Measurements from ENCODE around the gene FLOT1. TPM values are rescaled to one million over a fixed set of nuclear protein-coding genes. Genes with fewer than 3 reads are reported as not detected.

The FLOT1 gene
- total and polyA plus RNA-seq, 5 donors from 2014 or later, result 25.3 to 63.2 (median 39.8) TPM

- Mint-ChIP-seq H3K27ac (peak overlapping the region in 1 of 3 donors; percentile 3), H3K4me1 (peaks cover 19 to 53% (median 39%) of the 10 kb centered on the region in 4 donors), H3K27me3 (no peaks in the 10 kb centered on the region), H3K36me3 (no peaks in the 10 kb centered on the region), H3K9me3 (no peaks in the 10 kb centered on the region), H3K4me3 (no peak overlapping the region)
- Histone ChIP-seq H3K4me3 (ENCODE audit: low read depth, low read length) (no peak overlapping the region), H3K4me1 (ENCODE audit: control insufficient read depth, insufficient read depth, low read length, poor library complexity, severe bottlenecking) (peaks cover 24% of the 10 kb centered on the region), H3K9me3 (ENCODE audit: control insufficient read depth in 2 of 2, low read length in 2 of 2) (no peaks in the 10 kb centered on the region), H3K36me3 (ENCODE audit: control insufficient read depth, insufficient read depth, low read length) (no peaks in the 10 kb centered on the region), H3K27ac (ENCODE audit: insufficient read depth, low read length, poor library complexity, severe bottlenecking) (no peak overlapping the region), H3K27me3 (ENCODE audit: control insufficient read depth, insufficient read depth, low read length) (no peaks in the 10 kb centered on the region)
- ATAC-seq (ENCODE audit: low read depth in 2 of 2) (no peak), DNase-seq (no peak)
Measured at GRCh38 chr6:30770592-30770991, 28.1 kb upstream of the FLOT1 start.

- peaks cover 24% of the 10 kb centered on the region for H3K4me1 ChIP-seq (ENCODE audit: control insufficient read depth, insufficient read depth, low read length, poor library complexity, severe bottlenecking)
- no peaks in the 10 kb centered on the region for H3K36me3 ChIP-seq (ENCODE audit: control insufficient read depth, insufficient read depth, low read length)
- Mint-ChIP-seq H3K4me3 (peak overlapping the region; percentile 16 to 84 (median 74)), H3K9me3 (no peaks in the 10 kb centered on the region), H3K27me3 (no peaks in the 10 kb centered on the region), H3K4me1 (peaks cover 19 to 56% (median 39%) of the 10 kb centered on the region in 4 donors), H3K36me3 (no peaks in the 10 kb centered on the region), H3K27ac (peak overlapping the region; percentile 54 to 88 (median 74))
- H3K9me3 ChIP-seq (ENCODE audit: control insufficient read depth in 2 of 2, low read length in 2 of 2), result no peaks in the 10 kb centered on the region
- no peak overlapping the region for H3K4me3 ChIP-seq (ENCODE audit: low read depth, low read length)
- H3K27me3 ChIP-seq (ENCODE audit: control insufficient read depth, insufficient read depth, low read length), result no peaks in the 10 kb centered on the region
- H3K27ac ChIP-seq (ENCODE audit: insufficient read depth, low read length, poor library complexity, severe bottlenecking), result no peak overlapping the region
- DNase-seq (no peak), ATAC-seq (ENCODE audit: low read depth in 2 of 2) (no peak)
Measured at GRCh38 chr6:30769853-30770524, 27.5 kb upstream of the FLOT1 start.

GRCh38 chr6:30769088-30769852 is 26.8 kb upstream of the FLOT1 start:
- H3K27me3 Mint-ChIP-seq, result no peaks in the 10 kb centered on the region
- Histone ChIP-seq H3K27ac (ENCODE audit: insufficient read depth, low read length, poor library complexity, severe bottlenecking) (no peak overlapping the region), H3K9me3 (ENCODE audit: control insufficient read depth in 2 of 2, low read length in 2 of 2) (no peaks in the 10 kb centered on the region), H3K4me1 (ENCODE audit: control insufficient read depth, insufficient read depth, low read length, poor library complexity, severe bottlenecking) (peaks cover 24% of the 10 kb centered on the region), H3K27me3 (ENCODE audit: control insufficient read depth, insufficient read depth, low read length) (no peaks in the 10 kb centered on the region), H3K36me3 (ENCODE audit: control insufficient read depth, insufficient read depth, low read length) (no peaks in the 10 kb centered on the region), H3K4me3 (ENCODE audit: low read depth, low read length) (peak overlapping the region; percentile 57)
- peaks cover 19 to 61% (median 41%) of the 10 kb centered on the region in 4 donors for H3K4me1 Mint-ChIP-seq
- H3K36me3 Mint-ChIP-seq, result no peaks in the 10 kb centered on the region
- H3K9me3 Mint-ChIP-seq, result no peaks in the 10 kb centered on the region
- ATAC-seq (ENCODE audit: low read depth in 2 of 2) (peak; percentile 92), DNase-seq (peak; percentile 17 to 66 (median 25))
- peak overlapping the region; percentile 16 to 84 (median 74) for H3K4me3 Mint-ChIP-seq
- H3K27ac Mint-ChIP-seq, result peak overlapping the region in 2 of 3 donors; percentile 74 to 88

GRCh38 chr6:30768634-30769087 is 26.2 kb upstream of the FLOT1 start:
- ATAC-seq (ENCODE audit: low read depth in 2 of 2) (peak in 1 of 2 donors; percentile 13), DNase-seq (no peak)
- Histone ChIP-seq H3K4me1 (ENCODE audit: control insufficient read depth, insufficient read depth, low read length, poor library complexity, severe bottlenecking) (peaks cover 24% of the 10 kb centered on the region), H3K4me3 (ENCODE audit: low read depth, low read length) (peak overlapping the region; percentile 57), H3K27ac (ENCODE audit: insufficient read depth, low read length, poor library complexity, severe bottlenecking) (no peak overlapping the region), H3K36me3 (ENCODE audit: control insufficient read depth, insufficient read depth, low read length) (no peaks in the 10 kb centered on the region), H3K27me3 (ENCODE audit: control insufficient read depth, insufficient read depth, low read length) (no peaks in the 10 kb centered on the region), H3K9me3 (ENCODE audit: control insufficient read depth in 2 of 2, low read length in 2 of 2) (no peaks in the 10 kb centered on the region)
- Mint-ChIP-seq H3K27me3 (no peaks in the 10 kb centered on the region), H3K4me3 (peak overlapping the region in 3 of 4 donors; percentile 72 to 84 (median 75)), H3K4me1 (peaks cover 19 to 67% (median 47%) of the 10 kb centered on the region in 4 donors), H3K9me3 (no peaks in the 10 kb centered on the region), H3K36me3 (no peaks in the 10 kb centered on the region), H3K27ac (peak overlapping the region in 2 of 3 donors; percentile 37 to 74)

- Histone ChIP-seq H3K9me3 (ENCODE audit: control insufficient read depth in 2 of 2, low read length in 2 of 2) (no peaks in the 10 kb centered on the region), H3K27me3 (ENCODE audit: control insufficient read depth, insufficient read depth, low read length) (no peaks in the 10 kb centered on the region), H3K4me3 (ENCODE audit: low read depth, low read length) (no peak overlapping the region), H3K36me3 (ENCODE audit: control insufficient read depth, insufficient read depth, low read length) (no peaks in the 10 kb centered on the region), H3K4me1 (ENCODE audit: control insufficient read depth, insufficient read depth, low read length, poor library complexity, severe bottlenecking) (peaks cover 24% of the 10 kb centered on the region), H3K27ac (ENCODE audit: insufficient read depth, low read length, poor library complexity, severe bottlenecking) (no peak overlapping the region)
- Mint-ChIP-seq H3K27me3 (no peaks in the 10 kb centered on the region), H3K9me3 (no peaks in the 10 kb centered on the region), H3K4me3 (peak overlapping the region in 3 of 4 donors; percentile 3 to 75 (median 47)), H3K27ac (no peak overlapping the region), H3K4me1 (peaks cover 24 to 70% (median 50%) of the 10 kb centered on the region in 4 donors), H3K36me3 (no peaks in the 10 kb centered on the region)
- ATAC-seq (ENCODE audit: low read depth in 2 of 2) (no peak), DNase-seq (no peak)
Measured at GRCh38 chr6:30767944-30768301, 25.4 kb upstream of the FLOT1 start.

GRCh38 chr6:30767158-30767943 is 24.9 kb upstream of the FLOT1 start:
- Mint-ChIP-seq H3K36me3 (no peaks in the 10 kb centered on the region), H3K9me3 (no peaks in the 10 kb centered on the region), H3K27ac (no peak overlapping the region), H3K4me3 (peak overlapping the region in 1 of 4 donors; percentile 58), H3K4me1 (peaks cover 24 to 66% (median 45%) of the 10 kb centered on the region in 4 donors), H3K27me3 (no peaks in the 10 kb centered on the region)
- no peaks in the 10 kb centered on the region for H3K9me3 ChIP-seq (ENCODE audit: control insufficient read depth in 2 of 2, low read length in 2 of 2)
- no peaks in the 10 kb centered on the region for H3K36me3 ChIP-seq (ENCODE audit: control insufficient read depth, insufficient read depth, low read length)
- no peak overlapping the region for H3K27ac ChIP-seq (ENCODE audit: insufficient read depth, low read length, poor library complexity, severe bottlenecking)
- H3K4me1 ChIP-seq (ENCODE audit: control insufficient read depth, insufficient read depth, low read length, poor library complexity, severe bottlenecking), result peaks cover 24% of the 10 kb centered on the region
- DNase-seq (no peak), ATAC-seq (ENCODE audit: low read depth in 2 of 2) (no peak)
- H3K27me3 ChIP-seq (ENCODE audit: control insufficient read depth, insufficient read depth, low read length), result no peaks in the 10 kb centered on the region
- H3K4me3 ChIP-seq (ENCODE audit: low read depth, low read length), result no peak overlapping the region

GRCh38 chr6:30766461-30767157 is 24.1 kb upstream of the FLOT1 start:
- Mint-ChIP-seq H3K4me3 (no peak overlapping the region), H3K9me3 (no peaks in the 10 kb centered on the region), H3K27me3 (no peaks in the 10 kb centered on the region), H3K27ac (peak overlapping the region in 1 of 3 donors; percentile 4), H3K4me1 (peaks cover 24 to 64% (median 43%) of the 10 kb centered on the region in 4 donors), H3K36me3 (no peaks in the 10 kb centered on the region)
- H3K36me3 ChIP-seq (ENCODE audit: control insufficient read depth, insufficient read depth, low read length), result no peaks in the 10 kb centered on the region
- no peak for ATAC-seq (ENCODE audit: low read depth in 2 of 2)
- no peaks in the 10 kb centered on the region for H3K9me3 ChIP-seq (ENCODE audit: control insufficient read depth in 2 of 2, low read length in 2 of 2)
- no peak overlapping the region for H3K4me3 ChIP-seq (ENCODE audit: low read depth, low read length)
- H3K27me3 ChIP-seq (ENCODE audit: control insufficient read depth, insufficient read depth, low read length), result no peaks in the 10 kb centered on the region
- peaks cover 24% of the 10 kb centered on the region for H3K4me1 ChIP-seq (ENCODE audit: control insufficient read depth, insufficient read depth, low read length, poor library complexity, severe bottlenecking)
- H3K27ac ChIP-seq (ENCODE audit: insufficient read depth, low read length, poor library complexity, severe bottlenecking), result no peak overlapping the region
- no peak for DNase-seq

All from CD4-positive, CD25-positive, alpha-beta regulatory T cell (primary cell).